Forelimb muscle (tissue), 1 donor: ENCODE data around the gene MNAT1. TPM values are rescaled to one million over a fixed set of nuclear protein-coding genes. Genes with fewer than 3 reads are reported as not detected.
"Not testable (repeated sequence)": the region's sequence is repeated elsewhere in the genome, so short reads cannot be mapped to it uniquely, and the experiment has no call there.

Experiments
- DNase-seq: peaks from one replicate; pipeline ENCODE4 v3.0.0-alpha.2; 2013; ENCODE audit warnings: low read depth
- polyA plus RNA-seq: library from polyadenylated mRNA; unstranded; fragments of 120-200 nt; gene quantifications from one replicate; pipeline ENCODE4 v1.2.1, GENCODE V29; 2013; ENCODE audit not compliant: insufficient read length

Gene MNAT1
- polyA plus RNA-seq, 1 donor = 51.0 TPM

- no peak for DNase-seq
Observed at GRCh38 chr14:60882219-60882618, 147.7 kb downstream of the MNAT1 start.

DNA sequence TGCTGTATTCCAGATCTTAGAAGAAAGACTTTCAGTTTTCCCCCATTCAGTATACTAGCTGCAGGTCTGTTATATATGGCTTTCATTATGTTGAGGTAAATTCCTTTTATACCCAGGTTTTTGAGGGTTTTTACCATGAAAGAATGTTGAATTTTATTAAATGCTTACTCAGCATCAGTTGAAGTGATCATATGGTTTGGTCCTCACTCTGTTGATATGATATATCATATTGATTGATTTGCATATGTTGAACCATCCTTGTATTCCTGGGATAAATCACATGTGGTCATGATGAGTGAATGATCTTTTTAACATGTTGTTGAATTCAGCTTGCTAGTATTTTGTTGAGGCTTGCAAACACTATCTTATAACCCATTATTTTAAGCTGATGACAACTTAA lies 149.6 kb downstream of the MNAT1 start:
- DNase-seq = no peak

GRCh38 chr14:60890636-60891035 lies 156.1 kb downstream of the MNAT1 start:
- not testable (repeated sequence) for DNase-seq

GRCh38 chr14:60893911-60894310 lies 159.3 kb downstream of the MNAT1 start:
- no peak for DNase-seq

DNA sequence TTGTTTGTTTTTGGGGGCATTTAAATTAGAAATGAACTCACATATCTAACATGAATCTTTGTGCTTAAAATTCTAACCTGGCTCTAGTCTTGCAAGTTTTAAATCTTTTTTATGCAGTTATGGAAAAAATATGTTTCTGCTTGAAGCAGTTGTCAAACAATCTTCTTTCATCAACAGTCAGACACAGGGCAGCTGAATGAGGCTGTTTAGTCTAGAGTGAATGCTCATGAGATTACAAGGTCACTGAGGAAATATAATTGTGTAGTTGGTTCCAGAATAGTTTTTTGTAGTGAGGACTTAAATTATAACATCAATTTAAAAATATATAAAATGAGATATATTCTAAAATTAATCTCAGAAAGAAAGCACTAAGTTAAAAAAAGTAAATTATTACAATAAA lies 169.8 kb downstream of the MNAT1 start:
- DNase-seq = no peak

DNA sequence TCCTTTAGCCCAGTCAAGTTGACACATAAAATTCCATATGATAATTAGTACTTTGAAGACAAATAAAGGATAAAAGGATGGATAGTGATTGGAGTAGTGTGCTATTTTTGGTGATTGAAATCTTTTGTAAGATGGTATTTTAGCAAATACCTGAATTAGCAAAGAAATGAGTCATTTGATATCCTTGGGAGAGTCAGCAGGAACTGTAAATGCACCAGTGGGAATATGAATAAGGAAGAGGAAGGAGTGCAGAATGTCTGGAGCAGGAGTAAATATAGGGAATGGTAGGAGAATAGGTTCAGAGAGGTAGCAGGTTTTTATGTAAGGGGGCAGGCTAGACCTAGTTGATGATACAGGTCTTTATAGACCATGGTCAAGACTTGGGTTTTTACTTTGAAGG lies 171.4 kb downstream of the MNAT1 start:
- DNase-seq = no peak

- DNase-seq = no peak
Observed at GRCh38 chr14:60915781-60916180, 181.2 kb downstream of the MNAT1 start.

GRCh38 chr14:60922050-60922449 lies 187.5 kb downstream of the MNAT1 start:
- no peak for DNase-seq

DNA sequence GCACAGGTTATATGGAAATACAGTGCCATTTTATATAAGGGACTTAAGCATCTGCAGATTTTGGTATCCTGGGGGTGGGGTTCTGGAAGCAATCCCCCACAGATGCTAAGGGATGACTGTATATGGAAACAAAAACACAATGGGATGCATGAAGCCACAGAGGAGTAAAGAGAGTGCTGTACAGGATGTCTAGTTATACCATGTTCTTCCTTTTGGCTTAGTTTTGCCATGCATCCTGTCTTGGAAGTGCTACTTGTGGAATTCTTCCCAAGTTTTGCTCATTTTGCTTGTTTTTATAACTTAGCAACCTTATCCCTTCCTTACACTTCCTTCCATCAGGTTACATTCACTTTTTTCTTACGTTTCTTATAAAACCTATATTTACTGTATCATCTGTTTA lies 190.7 kb downstream of the MNAT1 start:
- no peak for DNase-seq

GRCh38 chr14:60926002-60926401 lies 191.4 kb downstream of the MNAT1 start:
- DNase-seq = no peak

DNA sequence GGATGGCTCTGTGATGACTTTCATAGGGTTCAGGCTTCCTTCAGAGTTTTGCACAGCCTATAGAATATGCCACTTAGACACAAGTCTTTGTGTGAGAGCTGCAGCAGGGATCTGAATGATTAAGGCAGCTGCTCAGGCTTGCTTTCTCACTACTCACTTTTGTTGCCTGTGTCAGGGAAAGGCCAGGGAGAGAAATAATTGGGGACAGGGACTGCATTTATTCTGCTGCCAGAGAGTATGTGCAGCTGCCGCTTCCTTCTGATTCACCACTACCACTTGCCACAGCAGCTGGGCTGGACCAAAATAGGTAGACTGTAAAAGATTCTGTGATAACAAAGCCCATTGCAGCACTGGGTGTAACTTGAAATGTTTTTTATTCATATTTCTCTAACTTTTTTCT lies 196.7 kb downstream of the MNAT1 start:
- DNase-seq = no peak

DNA sequence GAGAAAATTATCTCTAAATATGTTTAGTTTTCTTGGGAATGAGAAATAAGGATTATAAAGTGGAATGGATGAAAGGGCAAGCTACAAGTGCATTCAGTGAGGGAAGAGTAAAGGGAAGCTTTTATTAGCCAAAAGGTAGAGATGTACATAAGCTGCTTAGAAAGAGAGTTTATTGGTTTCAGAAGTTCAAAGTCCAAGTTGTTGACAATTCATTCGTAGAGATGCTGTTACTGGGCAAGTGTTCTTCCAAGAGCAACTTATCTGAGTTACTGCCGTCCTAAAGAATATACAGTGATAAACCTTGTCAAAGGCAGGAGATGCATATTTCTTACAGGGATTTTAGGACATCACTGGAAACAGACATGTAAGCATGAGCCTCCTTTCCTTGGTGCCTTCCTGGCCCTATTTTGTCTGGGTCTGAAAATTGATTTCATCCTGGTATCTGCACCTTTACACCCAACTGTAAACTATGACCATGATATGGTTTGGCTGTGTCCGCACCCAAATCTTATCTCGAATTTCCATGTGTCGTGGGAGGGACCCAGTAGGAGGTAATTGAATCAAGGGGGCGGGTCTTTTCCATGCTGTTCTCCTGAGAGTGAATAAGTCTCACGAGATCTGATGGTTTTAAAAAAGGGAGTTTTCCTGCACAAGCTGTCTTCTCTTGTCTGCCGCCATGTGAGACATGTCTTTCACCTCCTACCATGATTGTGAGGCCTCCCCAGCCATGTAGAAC lies 199.5 kb downstream of the MNAT1 start:
- no peak for DNase-seq

DNA sequence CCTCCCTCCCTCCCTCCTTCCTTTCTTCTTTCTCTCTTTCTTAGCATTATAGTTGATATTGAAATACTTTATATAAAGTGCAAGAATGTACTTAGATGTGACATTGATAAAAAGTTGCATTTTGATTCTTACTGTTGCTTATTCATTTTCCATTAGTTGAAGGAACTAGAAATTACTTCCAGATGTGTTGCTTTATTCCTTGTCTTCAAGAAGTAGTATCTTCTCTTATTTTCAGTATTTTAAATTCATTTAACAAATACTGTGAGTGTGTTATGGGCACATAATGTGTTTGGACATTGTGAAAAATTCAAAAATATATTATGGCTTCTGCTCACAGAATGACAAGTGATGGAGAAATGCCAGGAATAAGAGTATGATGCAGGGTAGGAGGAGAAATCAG lies 200.8 kb downstream of the MNAT1 start:
- DNase-seq = no peak

DNA sequence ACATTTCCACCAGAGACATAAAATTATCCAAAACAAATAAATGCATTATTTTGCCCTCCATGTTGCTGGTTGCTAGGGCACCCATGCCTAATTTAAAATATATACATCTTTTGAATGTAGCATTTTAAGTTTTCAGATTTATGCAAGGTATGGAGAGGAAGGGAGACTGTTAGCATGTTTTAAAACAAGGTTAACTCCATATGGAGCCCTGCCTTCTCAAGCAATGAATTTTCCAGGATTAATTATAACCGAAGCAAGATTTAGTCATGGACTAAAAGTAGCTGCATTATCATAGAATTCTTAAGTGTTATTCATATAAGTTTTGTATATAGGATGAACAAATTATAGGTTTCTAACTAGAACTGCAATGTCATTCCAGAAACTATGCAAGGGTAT lies 209.1 kb downstream of the MNAT1 start:
- no peak for DNase-seq

- DNase-seq = no peak
Observed at GRCh38 chr14:60944204-60944603, 209.6 kb downstream of the MNAT1 start.

DNA sequence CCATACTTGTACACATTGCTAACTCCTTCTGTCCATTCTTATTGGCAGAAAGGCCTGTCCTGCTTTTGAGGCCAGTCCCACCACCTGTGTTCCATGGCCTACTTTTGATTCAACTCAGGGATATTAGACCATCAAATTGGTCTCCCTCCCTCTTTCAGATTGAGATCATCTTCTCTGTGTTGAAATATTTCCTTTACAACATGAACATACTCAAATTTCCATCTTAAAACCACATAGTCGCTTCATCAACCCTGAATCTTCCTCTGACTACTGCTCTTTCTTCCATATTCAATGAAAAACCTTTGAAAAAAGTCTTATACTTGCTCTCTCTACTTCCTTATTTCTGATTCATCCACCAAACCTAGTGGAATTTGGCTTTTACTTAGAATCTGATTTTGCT lies 211.4 kb downstream of the MNAT1 start:
- DNase-seq = no peak

- DNase-seq = no peak
Observed at GRCh38 chr14:60946773-60947172, 212.2 kb downstream of the MNAT1 start.

DNA sequence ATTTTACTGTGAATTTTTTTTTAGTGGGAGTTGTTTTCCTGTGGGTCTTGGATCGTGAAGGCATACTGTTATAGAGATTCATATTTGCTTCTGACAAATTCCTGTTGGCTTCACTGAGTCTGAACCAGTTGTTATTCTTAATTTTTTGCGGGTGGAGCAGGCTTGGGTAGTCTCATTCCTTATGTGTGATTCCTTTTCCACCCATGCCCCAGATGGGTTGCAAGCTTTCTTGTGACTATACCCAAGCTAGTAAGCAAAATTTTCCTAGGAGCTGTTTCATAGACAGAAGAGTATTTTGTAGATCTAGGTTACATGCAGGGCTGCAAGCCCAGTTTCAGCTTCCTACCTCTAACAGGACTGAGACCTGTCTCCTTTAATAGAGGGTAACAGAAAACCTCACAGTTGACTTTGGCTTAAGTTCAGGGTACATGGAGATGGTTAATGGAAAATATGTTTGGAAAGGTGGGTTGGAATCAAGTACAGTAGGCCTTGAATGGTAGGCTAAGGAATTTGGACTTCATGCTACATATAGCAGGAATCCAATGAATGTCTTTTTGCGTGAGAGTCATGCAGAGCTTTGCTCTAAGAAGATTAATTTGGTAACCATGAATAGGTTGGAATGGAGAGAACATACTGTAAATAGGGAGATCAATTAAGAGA lies 217.3 kb downstream of the MNAT1 start:
- no peak for DNase-seq

DNA sequence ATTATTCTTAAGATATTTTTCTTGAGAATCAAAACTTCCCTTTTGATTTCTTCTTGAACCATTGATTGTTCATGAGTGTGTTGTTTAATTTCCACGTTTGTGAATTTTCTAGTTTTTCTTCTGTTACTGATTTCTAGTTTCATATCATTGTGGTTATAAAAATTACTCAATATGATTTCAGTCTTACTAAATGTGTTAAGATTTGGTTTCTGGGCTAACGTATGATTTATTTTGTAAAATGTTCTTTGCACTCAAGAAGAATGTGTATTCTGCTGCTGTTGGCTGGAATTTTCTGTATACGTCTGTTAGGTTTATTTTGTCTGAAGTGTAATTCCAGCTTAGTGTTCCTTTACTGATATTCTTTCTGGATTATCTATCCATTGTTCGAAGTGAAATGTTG lies 221.6 kb downstream of the MNAT1 start:
- no peak for DNase-seq

- no peak for DNase-seq
Observed at GRCh38 chr14:60956632-60957031, 222.1 kb downstream of the MNAT1 start.

DNA sequence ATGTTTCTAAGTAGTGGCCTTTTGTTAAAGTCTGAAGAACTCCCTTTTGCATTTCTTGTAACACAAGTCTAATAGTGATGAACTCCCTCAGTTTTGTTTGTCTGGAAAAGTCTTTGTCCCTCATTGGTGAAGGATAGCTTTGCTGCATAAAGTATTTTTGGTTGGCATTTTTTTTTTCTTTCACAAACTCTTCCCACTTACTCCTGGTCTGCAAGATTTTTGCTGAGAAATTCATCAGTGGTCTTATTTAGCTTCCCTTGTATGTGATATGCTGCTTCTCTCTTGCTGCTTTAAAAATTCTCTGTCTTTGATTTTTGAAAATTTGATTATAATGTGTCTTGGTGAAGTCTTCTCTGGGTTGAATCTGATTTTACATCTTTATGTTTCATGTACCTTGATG lies 223.6 kb downstream of the MNAT1 start:
- DNase-seq = no peak

DNA sequence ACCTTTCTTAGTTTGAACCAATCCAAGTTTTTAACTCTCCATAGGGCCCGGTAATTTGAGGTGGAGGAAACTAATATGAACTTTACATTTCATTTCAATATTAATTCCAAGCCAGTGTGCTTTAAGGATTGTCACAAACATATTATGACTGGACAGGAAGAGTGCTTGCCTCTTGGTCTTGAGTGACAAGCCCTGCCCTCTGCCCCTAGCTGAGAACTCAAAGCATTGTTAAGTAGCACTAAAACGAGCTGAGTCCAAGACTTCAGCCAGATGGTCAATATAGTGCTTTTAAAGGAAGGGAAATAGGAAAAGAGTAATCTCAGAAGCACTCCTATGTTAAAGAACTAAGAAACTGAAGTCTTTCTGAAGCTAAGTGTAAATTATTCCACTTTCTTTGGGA lies 229.2 kb downstream of the MNAT1 start:
- DNase-seq = no peak

DNA sequence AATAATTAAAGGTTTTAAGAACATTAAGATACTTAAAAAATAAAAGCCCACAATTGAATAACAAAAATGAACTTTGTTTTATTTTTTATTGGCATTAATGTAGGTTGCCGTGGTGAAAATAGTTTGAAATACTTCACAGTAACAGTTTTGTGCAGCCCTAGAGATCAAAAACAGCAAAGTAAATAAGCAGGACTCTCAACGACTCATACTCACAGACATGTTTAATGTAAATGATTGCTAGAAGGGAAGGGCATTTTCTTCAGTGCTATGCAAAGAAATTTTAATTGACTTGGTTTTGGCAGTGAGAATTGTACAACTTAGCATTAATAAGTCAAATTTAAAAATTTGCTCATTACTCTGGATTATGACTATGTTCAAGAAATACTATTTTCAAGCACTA lies 230.3 kb downstream of the MNAT1 start:
- DNase-seq = no peak

GRCh38 chr14:60965402-60965801 lies 230.8 kb downstream of the MNAT1 start:
- no peak for DNase-seq
